Hepatocyte (in vitro differentiated cells): Measurements from ENCODE around the gene GRB10.

ENCODE experiments used
- EZH2 ChIP-seq: fragments of 200-600 bp; sonication (generic); IDR thresholded peaks from 2 replicates; pipeline ENCODE4 v1.6.1; 2016; ENCODE audit warnings: antibody characterized with exemption, mild to moderate bottlenecking, borderline replicate concordance
- EZH2phosphoT487 ChIP-seq: fragments of 200-600 bp; sonication (generic); IDR thresholded peaks from one replicate; pipeline ENCODE4 v1.6.1; 2018; ENCODE audit warnings: antibody characterized with exemption, mild to moderate bottlenecking, low read depth, moderate library complexity; ENCODE audit not compliant: unreplicated experiment, severe bottlenecking
- TF ChIP-seq, protein P1 (sequence below): fragments of 200-600 bp; sonication (generic); IDR thresholded peaks from 2 replicates; pipeline ENCODE4 v1.5.1; 2016; ENCODE audit warnings: antibody characterized with exemption, mild to moderate bottlenecking; ENCODE audit not compliant: poor library complexity

DNA sequence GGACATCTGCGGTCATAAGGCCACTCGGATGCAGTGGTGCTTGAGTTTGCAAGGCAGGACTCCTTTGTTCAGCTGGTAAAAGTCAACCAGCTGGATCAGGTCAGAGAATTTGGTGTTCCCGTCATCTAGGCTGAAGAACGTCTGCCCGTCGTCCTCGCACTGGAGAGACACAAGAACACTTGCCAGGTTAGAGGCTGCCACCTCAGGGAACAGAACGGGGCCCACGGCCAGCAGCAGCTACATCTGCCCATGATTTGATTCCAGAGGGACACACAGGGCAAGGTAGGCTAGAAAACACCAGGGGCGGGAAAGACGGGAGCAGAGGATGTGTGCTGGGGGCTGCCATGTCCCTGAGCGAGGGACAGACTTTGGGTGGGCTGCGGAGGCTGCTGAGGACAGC is 189.8 kb downstream of the GRB10 start:
- TF ChIP-seq, protein P1, sequence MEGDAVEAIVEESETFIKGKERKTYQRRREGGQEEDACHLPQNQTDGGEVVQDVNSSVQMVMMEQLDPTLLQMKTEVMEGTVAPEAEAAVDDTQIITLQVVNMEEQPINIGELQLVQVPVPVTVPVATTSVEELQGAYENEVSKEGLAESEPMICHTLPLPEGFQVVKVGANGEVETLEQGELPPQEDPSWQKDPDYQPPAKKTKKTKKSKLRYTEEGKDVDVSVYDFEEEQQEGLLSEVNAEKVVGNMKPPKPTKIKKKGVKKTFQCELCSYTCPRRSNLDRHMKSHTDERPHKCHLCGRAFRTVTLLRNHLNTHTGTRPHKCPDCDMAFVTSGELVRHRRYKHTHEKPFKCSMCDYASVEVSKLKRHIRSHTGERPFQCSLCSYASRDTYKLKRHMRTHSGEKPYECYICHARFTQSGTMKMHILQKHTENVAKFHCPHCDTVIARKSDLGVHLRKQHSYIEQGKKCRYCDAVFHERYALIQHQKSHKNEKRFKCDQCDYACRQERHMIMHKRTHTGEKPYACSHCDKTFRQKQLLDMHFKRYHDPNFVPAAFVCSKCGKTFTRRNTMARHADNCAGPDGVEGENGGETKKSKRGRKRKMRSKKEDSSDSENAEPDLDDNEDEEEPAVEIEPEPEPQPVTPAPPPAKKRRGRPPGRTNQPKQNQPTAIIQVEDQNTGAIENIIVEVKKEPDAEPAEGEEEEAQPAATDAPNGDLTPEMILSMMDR = no peak
- TF ChIP-seq EZH2phosphoT487 = no peak
- no peak for TF ChIP-seq EZH2
